HL-60 (cell line): ENCODE results near the gene DNMT3L.
"Not testable (repeated sequence)": the region's sequence is repeated elsewhere in the genome, so short reads cannot be mapped to it uniquely, and the experiment has no call there.

Experiments used
- CTCF ChIP-seq: IDR thresholded peaks from one replicate; pipeline ENCODE4 v1.5.1; 2011; ENCODE audit warnings: low read length, control low read depth, inconsistent platforms; ENCODE audit not compliant: insufficient read depth
- GABPA ChIP-seq: IDR thresholded peaks from 2 replicates; pipeline ENCODE4 v1.6.1; 2012; ENCODE audit warnings: low read depth
- POLR2AphosphoS5 ChIP-seq: IDR thresholded peaks from 2 replicates; pipeline ENCODE4 v1.6.1; 2012; ENCODE audit warnings: low read depth

GRCh38 chr21:44206187-44206586 is 55.5 kb downstream of the DNMT3L start:
- not testable (repeated sequence) for TF ChIP-seq CTCF, GABPA, POLR2AphosphoS5
